ENCODE data around the gene GSG1L. TPM values are rescaled to one million over a fixed set of nuclear protein-coding genes. Genes with fewer than 3 reads are reported as not detected.

Gene GSG1L
- polyA plus RNA-seq, 4 donors: 0.09 to 0.22 TPM; not detected in 2

DNA sequence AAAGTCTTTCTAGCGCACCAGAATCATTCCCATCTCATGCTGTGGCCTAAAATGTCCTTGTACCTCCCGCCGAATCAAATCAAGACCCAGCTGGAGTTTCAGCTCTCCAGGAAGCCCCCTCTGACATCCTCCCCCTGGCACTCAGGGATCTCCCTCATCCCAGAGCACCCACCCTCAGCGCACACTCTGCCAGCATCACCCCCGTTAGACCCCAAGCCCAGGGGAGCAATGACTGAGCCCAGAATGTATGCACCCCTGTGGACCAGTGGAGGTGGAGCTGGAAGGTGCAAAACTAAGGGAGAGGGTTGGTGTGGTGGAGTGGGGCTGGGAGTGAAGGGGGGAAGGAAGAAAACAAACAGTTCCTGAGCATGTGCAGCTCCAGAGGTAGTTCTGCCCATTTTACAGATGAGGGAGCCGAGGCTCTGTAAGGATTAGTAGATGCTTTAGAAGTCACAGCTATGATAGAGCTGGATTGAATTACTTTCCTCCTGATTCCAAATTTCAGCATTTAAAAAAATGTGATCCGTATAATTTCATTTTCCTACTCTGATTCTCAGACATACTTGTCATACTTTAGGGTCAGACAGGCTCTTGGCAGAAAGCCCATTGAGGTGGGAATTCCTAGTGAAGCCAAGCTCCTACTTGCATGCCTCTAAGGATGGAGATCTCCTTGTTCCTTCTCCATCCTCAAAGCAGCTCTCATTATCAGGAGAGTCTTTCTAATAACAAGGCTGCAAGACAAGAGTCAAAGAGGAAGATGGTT lies 270.8 kb downstream of the GSG1L start:
- no peaks in the 10 kb centered on the region for H3K4me1 ChIP-seq (ENCODE audit: control insufficient read depth in 3 of 3, insufficient read depth in 2 of 3, low read depth in 1 of 3, low read length in 2 of 3)
- 83 to 85% (median 84%) methylated on average over 7 of the region's 7 CpGs for WGBS, 3 donors
- H3K36me3 ChIP-seq (ENCODE audit: control insufficient read depth in 3 of 3, insufficient read depth in 2 of 3, low read depth in 1 of 3, low read length in 3 of 3): no peaks in the 10 kb centered on the region
- FAIRE-seq (no peak), DNase-seq (no peak)
- H3K9me3 ChIP-seq (ENCODE audit: control insufficient read depth in 2 of 2, insufficient read depth in 1 of 2, low read depth in 1 of 2, low read length in 1 of 2): no peaks in the 10 kb centered on the region
- no peak overlapping the region for H3K27ac ChIP-seq (ENCODE audit: low read depth in 1 of 3, low read length in 2 of 3)
- H3K4me3 ChIP-seq (ENCODE audit: low read depth in 1 of 3, low read length in 3 of 3): no peak overlapping the region
- no peaks in the 10 kb centered on the region for H3K27me3 ChIP-seq (ENCODE audit: control insufficient read depth in 3 of 3, insufficient read depth in 3 of 3, low read length in 3 of 3)

DNA sequence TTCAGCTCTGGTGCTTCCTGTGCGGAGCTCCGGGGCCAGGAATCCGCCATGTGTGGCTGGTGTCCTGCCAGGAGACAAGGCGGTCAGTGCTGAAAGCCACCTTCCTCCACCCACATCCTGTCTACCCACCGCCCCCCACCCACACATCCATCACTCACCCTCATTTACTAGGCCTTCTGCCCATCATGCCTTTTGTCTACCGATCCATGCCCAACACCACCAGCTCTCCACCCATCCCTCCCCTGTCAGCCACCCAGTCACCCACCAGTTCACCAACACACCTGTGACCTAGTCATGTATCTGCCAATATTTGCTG lies 272.2 kb downstream of the GSG1L start:
- FAIRE-seq (no peak), DNase-seq (no peak)
- Histone ChIP-seq H3K4me1 (ENCODE audit: control insufficient read depth in 3 of 3, insufficient read depth in 2 of 3, low read depth in 1 of 3, low read length in 2 of 3) (no peaks in the 10 kb centered on the region), H3K27me3 (ENCODE audit: control insufficient read depth in 3 of 3, insufficient read depth in 3 of 3, low read length in 3 of 3) (no peaks in the 10 kb centered on the region), H3K9me3 (ENCODE audit: control insufficient read depth in 2 of 2, insufficient read depth in 1 of 2, low read depth in 1 of 2, low read length in 1 of 2) (no peaks in the 10 kb centered on the region), H3K4me3 (ENCODE audit: low read depth in 1 of 3, low read length in 3 of 3) (no peak overlapping the region), H3K27ac (ENCODE audit: low read depth in 1 of 3, low read length in 2 of 3) (no peak overlapping the region), H3K36me3 (ENCODE audit: control insufficient read depth in 3 of 3, insufficient read depth in 2 of 3, low read depth in 1 of 3, low read length in 3 of 3) (no peaks in the 10 kb centered on the region)
- WGBS, 3 donors: 75 to 89% (median 85%) methylated on average over 4 to 6 of the region's 6 CpGs

DNA sequence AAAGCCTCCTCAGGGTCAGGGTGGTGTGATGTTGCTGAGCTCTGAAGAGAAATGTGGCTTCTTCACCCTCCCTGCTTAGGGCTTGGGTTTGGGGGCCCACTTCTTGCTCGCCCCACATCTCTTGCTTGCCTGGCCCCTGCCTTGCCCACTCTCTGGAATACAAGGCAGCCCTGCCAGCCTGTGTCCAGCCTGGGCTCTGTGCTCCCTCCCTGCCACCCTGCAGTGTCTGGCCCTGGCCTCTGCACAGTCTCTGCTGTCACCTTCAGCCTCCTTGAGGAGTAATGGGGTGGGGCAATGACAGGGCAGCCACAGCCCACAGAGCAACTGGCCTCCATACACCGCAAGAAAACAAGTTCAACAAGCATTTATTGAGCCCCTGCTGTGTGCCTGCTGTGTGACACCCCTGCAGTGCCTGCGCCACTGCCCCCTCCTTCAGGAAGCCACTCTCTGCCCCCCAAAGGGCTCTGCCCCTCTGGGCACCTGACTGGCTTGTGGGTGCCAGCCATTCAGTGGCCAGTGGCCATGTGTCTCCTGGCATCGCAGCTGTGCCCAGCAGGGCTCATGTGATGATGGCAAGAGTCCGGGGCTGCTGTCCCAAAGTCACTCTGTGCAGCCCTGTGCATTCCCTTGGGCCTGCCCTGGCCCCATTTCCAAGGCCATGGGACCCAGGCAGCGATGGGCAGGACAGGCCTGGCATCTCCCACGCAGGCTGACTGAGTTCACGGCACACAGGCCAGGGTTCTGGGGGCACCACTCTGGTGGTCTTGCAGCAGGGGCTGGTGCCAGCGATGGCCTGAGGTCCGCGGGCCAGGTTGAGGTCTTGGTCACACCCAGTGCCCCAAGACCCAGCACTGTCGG lies 272.7 kb downstream of the GSG1L start:
- H3K4me3 ChIP-seq (ENCODE audit: low read depth in 1 of 3, low read length in 3 of 3): no peak overlapping the region
- no peak for FAIRE-seq
- no peaks in the 10 kb centered on the region for H3K4me1 ChIP-seq (ENCODE audit: control insufficient read depth in 3 of 3, insufficient read depth in 2 of 3, low read depth in 1 of 3, low read length in 2 of 3)
- no peak overlapping the region for H3K27ac ChIP-seq (ENCODE audit: low read depth in 1 of 3, low read length in 2 of 3)
- no peak for DNase-seq
- WGBS, 3 donors: 83 to 89% (median 85%) methylated on average over 12 of the region's 12 CpGs
- no peaks in the 10 kb centered on the region for H3K27me3 ChIP-seq (ENCODE audit: control insufficient read depth in 3 of 3, insufficient read depth in 3 of 3, low read length in 3 of 3)
- no peaks in the 10 kb centered on the region for H3K36me3 ChIP-seq (ENCODE audit: control insufficient read depth in 3 of 3, insufficient read depth in 2 of 3, low read depth in 1 of 3, low read length in 3 of 3)
- H3K9me3 ChIP-seq (ENCODE audit: control insufficient read depth in 2 of 2, insufficient read depth in 1 of 2, low read depth in 1 of 2, low read length in 1 of 2): no peaks in the 10 kb centered on the region

DNA sequence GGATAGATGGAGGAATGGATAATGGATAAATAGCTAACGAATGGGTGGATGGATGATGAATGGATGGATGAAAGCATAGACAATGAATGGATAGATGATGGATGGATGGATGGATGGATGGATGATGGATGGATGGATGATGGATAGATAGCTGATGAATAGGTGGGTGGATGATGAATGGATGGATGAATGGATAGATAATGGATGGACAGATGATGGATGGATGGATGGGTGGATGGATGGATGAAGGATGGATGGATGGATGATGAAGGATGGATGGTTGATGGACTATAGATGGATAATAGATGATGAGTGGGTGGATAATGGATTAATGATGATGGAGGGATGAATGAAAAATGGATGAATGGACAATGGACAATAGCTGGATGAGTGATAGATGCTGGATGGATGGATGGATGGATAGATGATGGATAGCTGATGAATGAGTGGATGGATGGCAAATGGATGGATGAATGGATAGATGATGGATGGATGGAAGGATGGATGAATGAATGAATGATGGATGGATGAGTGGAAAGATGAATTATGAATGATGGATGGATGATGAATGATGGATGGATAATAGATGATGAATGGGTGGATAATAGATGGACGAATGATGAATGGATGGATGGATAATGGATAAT lies 273.8 kb downstream of the GSG1L start:
- whole genome bisulfite sequencing, 3 donors: 66 to 75% (median 70%) methylated on average over 2 of the region's 2 CpGs
- no peaks in the 10 kb centered on the region for H3K27me3 ChIP-seq (ENCODE audit: control insufficient read depth in 3 of 3, insufficient read depth in 3 of 3, low read length in 3 of 3)
- no peaks in the 10 kb centered on the region for H3K36me3 ChIP-seq (ENCODE audit: control insufficient read depth in 3 of 3, insufficient read depth in 2 of 3, low read depth in 1 of 3, low read length in 3 of 3)
- no peak for FAIRE-seq
- no peak overlapping the region for H3K27ac ChIP-seq (ENCODE audit: low read depth in 1 of 3, low read length in 2 of 3)
- no peaks in the 10 kb centered on the region for H3K9me3 ChIP-seq (ENCODE audit: control insufficient read depth in 2 of 2, insufficient read depth in 1 of 2, low read depth in 1 of 2, low read length in 1 of 2)
- H3K4me3 ChIP-seq (ENCODE audit: low read depth in 1 of 3, low read length in 3 of 3): no peak overlapping the region
- DNase-seq: no peak
- H3K4me1 ChIP-seq (ENCODE audit: control insufficient read depth in 3 of 3, insufficient read depth in 2 of 3, low read depth in 1 of 3, low read length in 2 of 3): no peaks in the 10 kb centered on the region

DNA sequence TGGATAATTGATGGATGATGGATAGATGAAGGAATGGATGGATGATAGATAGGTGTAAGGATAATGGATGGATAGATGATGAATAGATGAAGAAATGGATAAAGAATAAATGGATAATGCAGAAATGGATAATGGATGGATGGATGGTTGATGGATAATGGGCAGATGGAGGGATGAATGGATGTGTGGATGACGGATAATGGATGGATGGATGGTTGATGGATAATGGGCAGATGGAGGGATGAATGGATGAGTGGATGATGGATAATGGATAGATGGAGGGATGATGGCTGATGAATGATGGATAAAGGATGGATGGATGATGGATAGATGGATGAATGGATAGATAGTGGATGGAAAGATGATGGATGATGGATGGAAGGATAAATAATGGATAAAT lies 274.4 kb downstream of the GSG1L start:
- Histone ChIP-seq H3K4me3 (ENCODE audit: low read depth in 1 of 3, low read length in 3 of 3) (no peak overlapping the region), H3K36me3 (ENCODE audit: control insufficient read depth in 3 of 3, insufficient read depth in 2 of 3, low read depth in 1 of 3, low read length in 3 of 3) (no peaks in the 10 kb centered on the region), H3K27ac (ENCODE audit: low read depth in 1 of 3, low read length in 2 of 3) (no peak overlapping the region), H3K27me3 (ENCODE audit: control insufficient read depth in 3 of 3, insufficient read depth in 3 of 3, low read length in 3 of 3) (no peaks in the 10 kb centered on the region), H3K9me3 (ENCODE audit: control insufficient read depth in 2 of 2, insufficient read depth in 1 of 2, low read depth in 1 of 2, low read length in 1 of 2) (no peaks in the 10 kb centered on the region), H3K4me1 (ENCODE audit: control insufficient read depth in 3 of 3, insufficient read depth in 2 of 3, low read depth in 1 of 3, low read length in 2 of 3) (no peaks in the 10 kb centered on the region)
- FAIRE-seq: no peak
- WGBS, 3 donors: 82 to 93% (median 93%) methylated on average over 1 of the region's 1 CpG
- no peak for DNase-seq

DNA sequence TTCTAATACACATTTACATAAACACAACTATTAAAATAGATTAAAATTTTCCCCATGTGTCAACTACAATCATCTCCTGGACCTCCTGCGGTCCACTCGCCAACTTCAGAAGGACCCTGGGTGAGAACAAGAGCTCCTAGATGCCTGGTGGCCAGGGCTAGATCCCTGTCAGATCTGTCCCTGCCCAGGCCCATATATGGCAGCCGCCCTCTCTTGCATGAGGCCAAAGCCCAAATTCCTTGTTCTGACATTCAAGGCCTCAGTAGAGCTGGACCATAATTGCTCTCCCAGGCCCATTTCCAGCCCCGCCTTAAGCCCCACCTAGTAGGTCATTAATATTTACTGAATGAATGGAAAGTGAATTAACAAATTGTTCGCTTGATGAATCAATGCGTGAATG lies 275.8 kb downstream of the GSG1L start:
- no peak overlapping the region for H3K27ac ChIP-seq (ENCODE audit: low read depth in 1 of 3, low read length in 2 of 3)
- H3K4me1 ChIP-seq (ENCODE audit: control insufficient read depth in 3 of 3, insufficient read depth in 2 of 3, low read depth in 1 of 3, low read length in 2 of 3): no peaks in the 10 kb centered on the region
- FAIRE-seq: no peak
- no peaks in the 10 kb centered on the region for H3K27me3 ChIP-seq (ENCODE audit: control insufficient read depth in 3 of 3, insufficient read depth in 3 of 3, low read length in 3 of 3)
- no peaks in the 10 kb centered on the region for H3K9me3 ChIP-seq (ENCODE audit: control insufficient read depth in 2 of 2, insufficient read depth in 1 of 2, low read depth in 1 of 2, low read length in 1 of 2)
- DNase-seq: no peak
- 86 to 92% (median 87%) methylated on average over 6 of the region's 6 CpGs for WGBS, 3 donors
- H3K36me3 ChIP-seq (ENCODE audit: control insufficient read depth in 3 of 3, insufficient read depth in 2 of 3, low read depth in 1 of 3, low read length in 3 of 3): no peaks in the 10 kb centered on the region
- no peak overlapping the region for H3K4me3 ChIP-seq (ENCODE audit: low read depth in 1 of 3, low read length in 3 of 3)

DNA sequence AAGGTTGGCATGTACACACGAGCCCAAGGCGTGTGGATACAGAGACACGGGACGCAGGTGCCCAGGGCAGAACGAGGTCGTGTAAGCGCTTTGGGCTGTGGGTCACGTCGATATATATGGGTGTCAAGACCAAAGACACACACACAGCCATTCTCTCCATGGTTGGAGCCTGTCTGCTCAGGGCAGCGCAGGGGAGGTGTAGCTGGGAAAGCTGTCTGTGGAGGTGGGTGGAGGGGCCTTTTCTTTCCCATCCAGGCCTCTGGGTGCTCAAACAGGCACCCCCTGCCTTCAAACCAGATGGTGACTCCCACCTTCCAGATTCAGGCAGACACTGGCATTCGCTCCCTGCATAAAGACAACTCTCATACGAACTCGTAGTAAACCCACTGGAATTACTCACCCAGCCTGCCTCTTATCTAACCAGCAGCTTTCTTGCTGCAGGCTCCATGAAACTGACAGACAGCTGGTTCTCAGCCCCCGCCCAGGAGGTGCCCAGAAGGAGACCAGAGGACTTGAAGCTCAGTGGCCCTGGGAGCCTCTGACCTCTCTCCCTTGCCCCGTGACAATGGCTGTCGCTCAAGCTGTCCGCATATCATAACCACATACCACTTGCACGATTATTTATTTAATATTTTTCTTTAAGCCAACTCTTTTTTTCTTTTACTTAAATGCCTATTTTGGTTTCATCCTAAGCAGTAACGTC lies 276.4 kb downstream of the GSG1L start:
- Histone ChIP-seq H3K4me1 (ENCODE audit: control insufficient read depth in 3 of 3, insufficient read depth in 2 of 3, low read depth in 1 of 3, low read length in 2 of 3) (no peaks in the 10 kb centered on the region), H3K4me3 (ENCODE audit: low read depth in 1 of 3, low read length in 3 of 3) (no peak overlapping the region), H3K9me3 (ENCODE audit: control insufficient read depth in 2 of 2, insufficient read depth in 1 of 2, low read depth in 1 of 2, low read length in 1 of 2) (no peaks in the 10 kb centered on the region), H3K27me3 (ENCODE audit: control insufficient read depth in 3 of 3, insufficient read depth in 3 of 3, low read length in 3 of 3) (no peaks in the 10 kb centered on the region), H3K27ac (ENCODE audit: low read depth in 1 of 3, low read length in 2 of 3) (no peak overlapping the region), H3K36me3 (ENCODE audit: control insufficient read depth in 3 of 3, insufficient read depth in 2 of 3, low read depth in 1 of 3, low read length in 3 of 3) (no peaks in the 10 kb centered on the region)
- FAIRE-seq (no peak), DNase-seq (no peak)
- WGBS, 3 donors: 81 to 85% (median 84%) methylated on average over 19 of the region's 19 CpGs

DNA sequence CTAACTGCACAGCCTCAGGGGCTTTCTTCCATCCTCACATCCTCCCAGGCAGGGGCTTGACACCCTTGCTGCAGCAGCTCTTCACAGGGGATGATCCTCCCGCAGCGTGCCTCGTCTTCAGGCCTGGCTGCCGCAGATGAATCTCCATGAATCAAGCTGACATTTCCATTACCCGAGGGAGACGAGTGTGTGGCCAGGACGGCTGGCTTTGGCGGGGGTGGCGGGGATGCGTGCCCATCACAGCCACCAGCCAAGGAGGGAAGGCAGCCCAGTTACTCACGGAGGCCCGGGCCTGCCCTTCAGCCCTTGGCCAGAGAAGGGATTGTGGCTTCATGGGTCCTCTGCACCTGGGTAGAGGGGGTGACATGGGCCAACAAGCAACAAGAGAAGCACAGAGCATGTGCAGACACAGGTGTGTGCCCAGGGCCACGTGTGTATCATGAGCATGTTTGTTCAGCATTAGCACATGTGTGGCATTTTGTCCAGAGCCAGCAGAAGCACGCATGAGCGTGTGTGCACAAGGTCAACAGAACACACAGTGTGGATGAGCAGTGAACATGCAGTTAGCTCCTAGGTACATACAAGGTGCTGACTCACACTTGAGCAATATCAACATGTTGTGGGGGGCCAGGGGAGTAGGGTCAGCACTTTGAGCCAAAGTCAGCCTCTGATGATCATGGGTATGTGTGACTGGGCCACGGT lies 277.1 kb downstream of the GSG1L start:
- Histone ChIP-seq H3K4me3 (ENCODE audit: low read depth in 1 of 3, low read length in 3 of 3) (no peak overlapping the region), H3K9me3 (ENCODE audit: control insufficient read depth in 2 of 2, insufficient read depth in 1 of 2, low read depth in 1 of 2, low read length in 1 of 2) (no peaks in the 10 kb centered on the region), H3K36me3 (ENCODE audit: control insufficient read depth in 3 of 3, insufficient read depth in 2 of 3, low read depth in 1 of 3, low read length in 3 of 3) (no peaks in the 10 kb centered on the region), H3K4me1 (ENCODE audit: control insufficient read depth in 3 of 3, insufficient read depth in 2 of 3, low read depth in 1 of 3, low read length in 2 of 3) (no peaks in the 10 kb centered on the region), H3K27ac (ENCODE audit: low read depth in 1 of 3, low read length in 2 of 3) (no peak overlapping the region), H3K27me3 (ENCODE audit: control insufficient read depth in 3 of 3, insufficient read depth in 3 of 3, low read length in 3 of 3) (no peaks in the 10 kb centered on the region)
- DNase-seq (no peak), FAIRE-seq (no peak)
- 77 to 83% (median 81%) methylated on average over 16 of the region's 16 CpGs for WGBS, 3 donors
